GM21825 (cell line): ENCODE measurements around the gene RNF157.

Experiments
- ATAC-seq: cut with Tn5 transposase; IDR thresholded peaks from one replicate; pipeline ENCODE4 v1.9.1; 2021; ENCODE audit warnings: mild to moderate bottlenecking, moderate library complexity; ENCODE audit not compliant: unreplicated experiment

The RNF157 gene

GRCh38 chr17:76240461-76241203 is at the start of gene RNF157:
TSS of gene RNF157 (minus strand) at chr17:76240493. CDS start at chr17:76240240, 253 bp downstream.
- ATAC-seq: no peak

- no peak for ATAC-seq
Measured at GRCh38 chr17:76281573-76282371, 41.5 kb upstream of the RNF157 start.

- no peak for ATAC-seq
Measured at GRCh38 chr17:76280650-76281049, 40.4 kb upstream of the RNF157 start.

- no peak for ATAC-seq
Measured at GRCh38 chr17:76279742-76280287, 39.5 kb upstream of the RNF157 start.

- ATAC-seq: no peak
Measured at GRCh38 chr17:76278952-76279741, 38.9 kb upstream of the RNF157 start.

- ATAC-seq: no peak
Measured at GRCh38 chr17:76278268-76278908, 38.1 kb upstream of the RNF157 start.

GRCh38 chr17:76277300-76278267 is 37.3 kb upstream of the RNF157 start:
- ATAC-seq: no peak

GRCh38 chr17:76276461-76277299 is 36.4 kb upstream of the RNF157 start:
- ATAC-seq: no peak

- no peak for ATAC-seq
Measured at GRCh38 chr17:76276069-76276431, 35.8 kb upstream of the RNF157 start.

- no peak for ATAC-seq
Measured at GRCh38 chr17:76275382-76276068, 35.2 kb upstream of the RNF157 start.

- no peak for ATAC-seq
Measured at GRCh38 chr17:76274112-76274956, 34.0 kb upstream of the RNF157 start.

GRCh38 chr17:76273445-76274111 is 33.3 kb upstream of the RNF157 start:
- ATAC-seq: no peak

- ATAC-seq: peak; percentile 12
Measured at GRCh38 chr17:76272541-76273444, 32.5 kb upstream of the RNF157 start.

- peak; percentile 44 for ATAC-seq
Measured at GRCh38 chr17:76271669-76272540, 31.6 kb upstream of the RNF157 start.
